ENCODE measurements around the gene FOXI2.

DNA sequence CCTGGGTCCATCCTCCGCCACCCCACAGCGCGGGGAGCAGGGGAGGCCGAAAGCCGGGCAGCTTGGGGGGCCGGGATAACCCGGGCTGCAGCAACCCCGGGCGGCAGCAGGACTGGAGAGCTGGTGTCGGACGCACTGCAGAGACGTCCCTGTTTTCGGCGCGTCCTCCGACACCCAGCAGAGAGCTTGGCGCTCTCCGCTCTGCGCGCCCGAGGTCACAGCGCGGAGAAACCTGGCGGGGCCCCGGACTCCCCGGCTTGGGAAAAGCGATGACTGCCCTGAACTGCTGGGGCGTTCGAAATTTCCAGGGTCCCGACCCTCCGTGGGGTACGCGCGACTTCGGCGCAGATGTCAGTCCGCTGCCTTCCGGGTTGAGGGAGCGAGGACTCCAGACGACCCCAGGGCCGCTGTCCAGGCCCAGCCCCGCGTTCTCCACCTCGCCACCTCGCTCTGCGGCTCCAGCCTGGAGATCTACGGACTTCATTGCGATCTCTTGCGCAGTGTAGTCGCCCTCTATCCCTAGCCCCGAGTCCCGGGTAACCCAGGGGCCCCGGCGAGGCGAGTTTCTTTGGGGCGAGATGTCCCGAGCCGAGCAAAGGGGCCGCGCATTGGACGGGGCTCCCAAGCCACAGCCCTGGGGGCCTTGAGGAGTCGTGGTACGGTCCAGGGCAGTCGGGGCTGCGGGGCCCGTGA, 617 bp upstream of the FOXI2 start:
- TF ChIP-seq, protein P1, sequence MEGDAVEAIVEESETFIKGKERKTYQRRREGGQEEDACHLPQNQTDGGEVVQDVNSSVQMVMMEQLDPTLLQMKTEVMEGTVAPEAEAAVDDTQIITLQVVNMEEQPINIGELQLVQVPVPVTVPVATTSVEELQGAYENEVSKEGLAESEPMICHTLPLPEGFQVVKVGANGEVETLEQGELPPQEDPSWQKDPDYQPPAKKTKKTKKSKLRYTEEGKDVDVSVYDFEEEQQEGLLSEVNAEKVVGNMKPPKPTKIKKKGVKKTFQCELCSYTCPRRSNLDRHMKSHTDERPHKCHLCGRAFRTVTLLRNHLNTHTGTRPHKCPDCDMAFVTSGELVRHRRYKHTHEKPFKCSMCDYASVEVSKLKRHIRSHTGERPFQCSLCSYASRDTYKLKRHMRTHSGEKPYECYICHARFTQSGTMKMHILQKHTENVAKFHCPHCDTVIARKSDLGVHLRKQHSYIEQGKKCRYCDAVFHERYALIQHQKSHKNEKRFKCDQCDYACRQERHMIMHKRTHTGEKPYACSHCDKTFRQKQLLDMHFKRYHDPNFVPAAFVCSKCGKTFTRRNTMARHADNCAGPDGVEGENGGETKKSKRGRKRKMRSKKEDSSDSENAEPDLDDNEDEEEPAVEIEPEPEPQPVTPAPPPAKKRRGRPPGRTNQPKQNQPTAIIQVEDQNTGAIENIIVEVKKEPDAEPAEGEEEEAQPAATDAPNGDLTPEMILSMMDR (IDR thresholded peaks at IDR 0.05) = no peak
- TF ChIP-seq EP300 (IDR thresholded peaks at IDR 0.05) = no peak

All from tibial nerve (tissue), 4 donors.